K562 (cell line): ENCODE data around the gene PREX1. TPM values are rescaled to one million over a fixed set of nuclear protein-coding genes. Genes with fewer than 3 reads are reported as not detected.

Experiments used
- ADNP ChIP-seq: fragments of 200-800 bp; sonication (Bioruptor generic); IDR thresholded peaks from 2 replicates; pipeline ENCODE4 v1.6.1; 2016; ENCODE audit warnings: missing genetic modification characterization, missing compliant biosample characterization
- polyA plus RNA-seq, 8 experiments: library from polyadenylated mRNA; depleted of rRNA in 4 of 8; stranded (reverse) in 5 of 8; unstranded in 3 of 8; fragments of >200 nt; fragmentation: Nextera tagmentation in 2 of 8; fragmentation: Illumina TruSeq in 1 of 8; extraction: Ambion mirVana in 2 of 8; extraction: Trizol in 1 of 8; gene quantifications; 2 replicates each; pipeline versions ENCODE4 v1.2.1 to v1.2.3, GENCODE V29; 2011 to 2014; ENCODE audit warnings: inconsistent platforms in 1 of 8, missing spikeins in 1 of 8
- total RNA-seq, 7 experiments: library from RNA; depleted of rRNA in 6 of 7; stranded (reverse); fragments of >200 nt in 6 of 7; fragmentation: Illumina TruSeq in 2 of 7; extraction: Trizol in 2 of 7; gene quantifications; 2 replicates each; pipeline versions ENCODE4 v1.2.1 to v1.2.3, GENCODE V29; 2011 to 2021; ENCODE audit warnings: low replicate concordance in 1 of 7
- TF ChIP-seq, protein P1 (sequence below), 2 experiments: fragments of 450-650 bp; formaldehyde crosslinking in 1 of 2; IDR thresholded peaks; 2 replicates each; pipeline versions ENCODE4 v1.4.0 to v1.6.1; 2014 to 2020; ENCODE audit warnings: mild to moderate bottlenecking in 2 of 2, borderline replicate concordance in 1 of 2, low read depth in 1 of 2

Gene PREX1
- total and polyA plus RNA-seq, 9 of the 15 experiments (the other 6 are each of a cell fraction or from before 2014, with no cell fraction given), result 0.37 to 10.4 (median 4.8) TPM

- TF ChIP-seq, protein P1, sequence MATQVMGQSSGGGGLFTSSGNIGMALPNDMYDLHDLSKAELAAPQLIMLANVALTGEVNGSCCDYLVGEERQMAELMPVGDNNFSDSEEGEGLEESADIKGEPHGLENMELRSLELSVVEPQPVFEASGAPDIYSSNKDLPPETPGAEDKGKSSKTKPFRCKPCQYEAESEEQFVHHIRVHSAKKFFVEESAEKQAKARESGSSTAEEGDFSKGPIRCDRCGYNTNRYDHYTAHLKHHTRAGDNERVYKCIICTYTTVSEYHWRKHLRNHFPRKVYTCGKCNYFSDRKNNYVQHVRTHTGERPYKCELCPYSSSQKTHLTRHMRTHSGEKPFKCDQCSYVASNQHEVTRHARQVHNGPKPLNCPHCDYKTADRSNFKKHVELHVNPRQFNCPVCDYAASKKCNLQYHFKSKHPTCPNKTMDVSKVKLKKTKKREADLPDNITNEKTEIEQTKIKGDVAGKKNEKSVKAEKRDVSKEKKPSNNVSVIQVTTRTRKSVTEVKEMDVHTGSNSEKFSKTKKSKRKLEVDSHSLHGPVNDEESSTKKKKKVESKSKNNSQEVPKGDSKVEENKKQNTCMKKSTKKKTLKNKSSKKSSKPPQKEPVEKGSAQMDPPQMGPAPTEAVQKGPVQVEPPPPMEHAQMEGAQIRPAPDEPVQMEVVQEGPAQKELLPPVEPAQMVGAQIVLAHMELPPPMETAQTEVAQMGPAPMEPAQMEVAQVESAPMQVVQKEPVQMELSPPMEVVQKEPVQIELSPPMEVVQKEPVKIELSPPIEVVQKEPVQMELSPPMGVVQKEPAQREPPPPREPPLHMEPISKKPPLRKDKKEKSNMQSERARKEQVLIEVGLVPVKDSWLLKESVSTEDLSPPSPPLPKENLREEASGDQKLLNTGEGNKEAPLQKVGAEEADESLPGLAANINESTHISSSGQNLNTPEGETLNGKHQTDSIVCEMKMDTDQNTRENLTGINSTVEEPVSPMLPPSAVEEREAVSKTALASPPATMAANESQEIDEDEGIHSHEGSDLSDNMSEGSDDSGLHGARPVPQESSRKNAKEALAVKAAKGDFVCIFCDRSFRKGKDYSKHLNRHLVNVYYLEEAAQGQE (IDR thresholded peaks at IDR 0.05; ENCODE audit: borderline replicate concordance), result no peak
- TF ChIP-seq, protein P1 (CRISPR knock-in tag; IDR thresholded peaks at IDR 0.05; ENCODE audit: low read depth), result no peak
- peak; percentile 54; the same call in 1 of the 2 replicates for TF ChIP-seq ADNP (tag)
Measured at GRCh38 chr20:48849779-48850178, 22.0 kb upstream of the PREX1 start (continued).
